NCI-H2196 treated with DMSO at 0.1 percent for 48 hours (cell line): ENCODE measurements around the gene TEAD4.

Source experiments
- DNase-seq: peaks from one replicate; lab custom pipeline; 2025; ENCODE audit not compliant: unreplicated experiment; lab: John Stamatoyannopoulos, UW

The TEAD4 gene

GRCh38 chr12:2960390-2960956 lies 1.3 kb downstream of the TEAD4 start:
- DNase-seq, result no peak

- no peak for DNase-seq
Observed at GRCh38 chr12:2960996-2961616, 1.9 kb downstream of the TEAD4 start.

- no peak for DNase-seq
Observed at GRCh38 chr12:2961705-2962104, 2.5 kb downstream of the TEAD4 start.

- DNase-seq, result no peak
Observed at GRCh38 chr12:2963154-2963759, 4.1 kb downstream of the TEAD4 start.

- no peak for DNase-seq
Observed at GRCh38 chr12:2963760-2964292, 4.6 kb downstream of the TEAD4 start.

- no peak for DNase-seq
Observed at GRCh38 chr12:2967651-2968050, 8.5 kb downstream of the TEAD4 start.

GRCh38 chr12:2970744-2971143 lies 11.5 kb downstream of the TEAD4 start:
- no peak for DNase-seq

- DNase-seq, result no peak
Observed at GRCh38 chr12:2973566-2973965, 14.4 kb downstream of the TEAD4 start.

GRCh38 chr12:2974560-2974971 lies 15.4 kb downstream of the TEAD4 start:
- no peak for DNase-seq

- DNase-seq, result no peak
Observed at GRCh38 chr12:2976581-2976996, 17.4 kb downstream of the TEAD4 start.

GRCh38 chr12:2977776-2978175 lies 18.6 kb downstream of the TEAD4 start:
- DNase-seq, result no peak

GRCh38 chr12:2979806-2980205 lies 20.6 kb downstream of the TEAD4 start:
- no peak for DNase-seq

GRCh38 chr12:2980630-2981029 lies 21.4 kb downstream of the TEAD4 start:
- DNase-seq, result no peak

- DNase-seq, result no peak
Observed at GRCh38 chr12:2982361-2982760, 23.2 kb downstream of the TEAD4 start.

GRCh38 chr12:2984249-2984648 lies 25.1 kb downstream of the TEAD4 start:
- DNase-seq, result no peak

GRCh38 chr12:2984698-2985097 lies 25.5 kb downstream of the TEAD4 start:
- no peak for DNase-seq

GRCh38 chr12:2986876-2987275 lies 27.7 kb downstream of the TEAD4 start:
- DNase-seq, result no peak

GRCh38 chr12:2988494-2988893 lies 29.3 kb downstream of the TEAD4 start:
- DNase-seq, result no peak

GRCh38 chr12:2992724-2993123 lies 33.5 kb downstream of the TEAD4 start:
- DNase-seq, result no peak

GRCh38 chr12:2997989-2998670 lies 38.9 kb downstream of the TEAD4 start:
- no peak for DNase-seq

- DNase-seq, result no peak
Observed at GRCh38 chr12:2998789-2999264, 39.6 kb downstream of the TEAD4 start.
